ENCODE results near the gene SEMA4A. TPM values are rescaled to one million over a fixed set of nuclear protein-coding genes. Genes with fewer than 3 reads are reported as not detected.
"Not testable (repeated sequence)": the region's sequence is repeated elsewhere in the genome, so short reads cannot be mapped to it uniquely, and the experiment has no call there.

Gene SEMA4A
- total RNA-seq, 1 donor from 2014 or later: 12.7 TPM

DNA sequence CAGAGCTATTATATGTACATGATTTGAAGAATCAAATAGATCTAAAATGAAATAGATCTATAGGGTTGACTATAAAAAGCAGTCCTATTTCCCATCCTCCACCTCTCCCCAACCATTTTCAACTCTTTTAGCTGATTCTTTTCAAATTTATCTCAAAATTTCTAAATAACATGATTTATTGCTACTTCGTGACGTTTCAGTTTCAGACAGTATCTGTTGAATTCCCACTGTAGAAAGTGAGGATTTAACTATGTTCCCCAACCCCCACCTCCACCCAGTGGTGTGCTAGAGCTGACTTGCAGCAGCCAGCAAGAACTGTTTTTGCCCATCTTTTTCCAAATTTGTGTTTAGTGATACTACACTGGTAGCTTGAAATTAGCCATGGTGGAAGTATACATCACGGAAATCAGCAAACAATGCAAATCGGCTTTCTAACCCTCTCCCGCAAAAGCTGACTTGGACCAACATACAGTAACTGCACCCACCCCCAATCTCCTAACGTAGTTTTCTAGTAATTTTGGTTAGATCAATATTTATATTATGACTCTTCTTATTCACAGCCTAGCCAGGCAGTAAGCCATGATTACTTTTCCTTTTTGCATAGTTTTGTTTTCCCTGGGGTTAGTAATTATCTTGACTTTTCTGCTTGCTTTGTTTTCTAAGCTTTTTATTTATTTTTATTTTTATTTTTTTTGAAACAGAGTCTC, 10.9 kb downstream of the SEMA4A start:
- intact Hi-C loops (cut with micrococcal nuclease): loop anchor here (5.0 kb wide), 1 partner anchor 33 kb away; no protein-coding TSS in a partner anchor
- H3K4me3 Mint-ChIP-seq: no peak overlapping the region
- no peak for DNase-seq
- H3K27ac Mint-ChIP-seq: no peak overlapping the region
- peaks cover 4% of the 10 kb centered on the region for H3K9me3 Mint-ChIP-seq
- H3K36me3 Mint-ChIP-seq (ENCODE audit: low read depth): peaks cover 6% of the 10 kb centered on the region
- no peaks in the 10 kb centered on the region for H3K27me3 Mint-ChIP-seq
- H3K4me1 Mint-ChIP-seq: peaks cover 27% of the 10 kb centered on the region

DNA sequence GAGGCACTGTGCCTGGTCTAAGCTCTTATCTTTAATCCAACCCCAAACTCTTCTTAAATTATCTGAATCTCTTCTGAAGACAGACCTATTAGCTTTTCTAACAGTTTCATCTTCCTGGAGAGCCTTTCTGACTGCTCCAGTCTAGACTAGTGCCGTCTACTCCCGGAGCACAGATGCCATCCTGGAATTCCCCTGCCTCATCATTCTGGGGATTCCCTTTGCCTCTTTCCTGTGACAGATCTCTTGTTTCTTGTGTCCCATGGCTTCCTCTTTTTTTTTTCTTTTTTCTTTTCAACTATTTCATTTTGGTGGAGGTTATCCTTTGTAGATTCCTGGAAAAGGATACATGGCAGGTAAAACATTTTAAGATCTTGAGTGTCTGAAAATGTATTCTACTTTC, 11.7 kb downstream of the SEMA4A start:
- Mint-ChIP-seq H3K9me3 (peaks cover 4% of the 10 kb centered on the region), H3K27ac (no peak overlapping the region), H3K4me3 (no peak overlapping the region), H3K4me1 (peaks cover 20% of the 10 kb centered on the region), H3K36me3 (ENCODE audit: low read depth) (peaks cover 6% of the 10 kb centered on the region), H3K27me3 (no peaks in the 10 kb centered on the region)
- intact Hi-C loops (cut with micrococcal nuclease): no loop called here
- no peak for DNase-seq

DNA sequence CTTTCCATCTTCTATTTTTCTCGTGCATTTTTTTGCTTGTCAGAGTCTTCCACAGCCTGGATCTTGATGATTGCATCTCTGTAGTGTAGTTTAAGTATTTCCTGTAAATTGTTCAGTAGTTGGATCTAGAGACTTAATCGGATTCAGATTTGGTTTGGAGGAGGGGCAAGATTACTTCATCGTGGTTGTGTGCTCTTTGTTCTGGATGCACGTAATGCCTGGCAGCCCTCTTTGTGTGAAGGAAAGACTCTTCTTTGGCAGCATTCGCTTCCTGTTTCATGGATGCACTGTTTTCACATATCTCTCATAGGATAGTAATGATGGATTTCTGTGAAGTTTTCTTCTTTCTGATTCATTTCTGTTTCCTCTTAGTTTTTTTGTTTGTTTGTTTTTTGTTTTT, 14.2 kb downstream of the SEMA4A start:
- H3K27me3 Mint-ChIP-seq: no peaks in the 10 kb centered on the region
- H3K36me3 Mint-ChIP-seq (ENCODE audit: low read depth): peaks cover 2% of the 10 kb centered on the region
- intact Hi-C loops (cut with micrococcal nuclease): no loop called here
- H3K27ac Mint-ChIP-seq: peak overlapping the region; percentile 35
- no peak for DNase-seq
- peaks cover 6% of the 10 kb centered on the region for H3K4me1 Mint-ChIP-seq
- no peak overlapping the region for H3K4me3 Mint-ChIP-seq
- H3K9me3 Mint-ChIP-seq: peaks cover 4% of the 10 kb centered on the region

DNA sequence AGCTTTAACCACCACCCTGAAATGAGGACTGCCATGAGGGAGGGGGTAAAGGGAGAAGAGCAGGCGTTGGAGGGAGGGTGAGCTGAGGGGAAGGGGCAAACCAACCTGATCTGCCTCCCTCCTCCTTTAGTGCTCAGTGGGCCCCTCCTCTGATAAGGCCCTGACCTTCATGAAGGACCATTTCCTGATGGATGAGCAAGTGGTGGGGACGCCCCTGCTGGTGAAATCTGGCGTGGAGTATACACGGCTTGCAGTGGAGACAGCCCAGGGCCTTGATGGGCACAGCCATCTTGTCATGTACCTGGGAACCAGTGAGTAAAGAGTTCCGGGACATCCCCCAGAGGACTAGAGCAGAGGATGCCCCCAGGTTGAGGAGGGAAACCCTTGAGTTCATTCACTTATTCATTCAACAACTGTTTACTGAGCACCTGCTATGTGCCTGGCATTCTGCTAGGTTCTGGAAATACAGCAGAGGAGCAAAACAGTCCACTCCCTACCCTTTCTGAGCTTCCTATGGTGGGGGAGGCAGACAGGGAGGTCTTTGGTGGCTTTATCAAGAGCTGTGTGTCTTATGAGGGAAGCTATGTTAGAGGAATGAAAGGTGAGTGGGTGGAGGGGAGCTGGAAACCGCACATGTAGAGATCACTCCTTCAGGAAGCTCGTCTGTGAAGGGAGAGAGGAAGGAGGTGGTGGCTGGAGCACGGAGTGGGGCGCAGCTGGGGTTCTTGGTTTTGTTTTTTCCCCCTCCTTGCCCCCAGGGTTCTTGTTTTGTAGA, 19.5 kb downstream of the SEMA4A start:
- Mint-ChIP-seq H3K36me3 (ENCODE audit: low read depth) (no peaks in the 10 kb centered on the region), H3K27ac (no peak overlapping the region), H3K27me3 (no peaks in the 10 kb centered on the region), H3K4me3 (no peak overlapping the region), H3K9me3 (no peaks in the 10 kb centered on the region), H3K4me1 (peaks cover 8% of the 10 kb centered on the region)
- intact Hi-C loops (cut with micrococcal nuclease): no loop called here
- DNase-seq: no peak

DNA sequence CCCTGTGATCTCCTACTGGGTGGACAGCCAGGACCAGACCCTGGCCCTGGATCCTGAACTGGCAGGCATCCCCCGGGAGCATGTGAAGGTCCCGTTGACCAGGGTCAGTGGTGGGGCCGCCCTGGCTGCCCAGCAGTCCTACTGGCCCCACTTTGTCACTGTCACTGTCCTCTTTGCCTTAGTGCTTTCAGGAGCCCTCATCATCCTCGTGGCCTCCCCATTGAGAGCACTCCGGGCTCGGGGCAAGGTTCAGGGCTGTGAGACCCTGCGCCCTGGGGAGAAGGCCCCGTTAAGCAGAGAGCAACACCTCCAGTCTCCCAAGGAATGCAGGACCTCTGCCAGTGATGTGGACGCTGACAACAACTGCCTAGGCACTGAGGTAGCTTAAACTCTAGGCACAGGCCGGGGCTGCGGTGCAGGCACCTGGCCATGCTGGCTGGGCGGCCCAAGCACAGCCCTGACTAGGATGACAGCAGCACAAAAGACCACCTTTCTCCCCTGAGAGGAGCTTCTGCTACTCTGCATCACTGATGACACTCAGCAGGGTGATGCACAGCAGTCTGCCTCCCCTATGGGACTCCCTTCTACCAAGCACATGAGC, 23.3 kb downstream of the SEMA4A start:
- no peaks in the 10 kb centered on the region for H3K27me3 Mint-ChIP-seq
- H3K9me3 Mint-ChIP-seq: no peaks in the 10 kb centered on the region
- no peak overlapping the region for H3K4me3 Mint-ChIP-seq
- intact Hi-C loops (cut with micrococcal nuclease): no loop called here
- no peak for DNase-seq
- no peaks in the 10 kb centered on the region for H3K36me3 Mint-ChIP-seq (ENCODE audit: low read depth)
- H3K27ac Mint-ChIP-seq: no peak overlapping the region
- H3K4me1 Mint-ChIP-seq: peaks cover 13% of the 10 kb centered on the region

DNA sequence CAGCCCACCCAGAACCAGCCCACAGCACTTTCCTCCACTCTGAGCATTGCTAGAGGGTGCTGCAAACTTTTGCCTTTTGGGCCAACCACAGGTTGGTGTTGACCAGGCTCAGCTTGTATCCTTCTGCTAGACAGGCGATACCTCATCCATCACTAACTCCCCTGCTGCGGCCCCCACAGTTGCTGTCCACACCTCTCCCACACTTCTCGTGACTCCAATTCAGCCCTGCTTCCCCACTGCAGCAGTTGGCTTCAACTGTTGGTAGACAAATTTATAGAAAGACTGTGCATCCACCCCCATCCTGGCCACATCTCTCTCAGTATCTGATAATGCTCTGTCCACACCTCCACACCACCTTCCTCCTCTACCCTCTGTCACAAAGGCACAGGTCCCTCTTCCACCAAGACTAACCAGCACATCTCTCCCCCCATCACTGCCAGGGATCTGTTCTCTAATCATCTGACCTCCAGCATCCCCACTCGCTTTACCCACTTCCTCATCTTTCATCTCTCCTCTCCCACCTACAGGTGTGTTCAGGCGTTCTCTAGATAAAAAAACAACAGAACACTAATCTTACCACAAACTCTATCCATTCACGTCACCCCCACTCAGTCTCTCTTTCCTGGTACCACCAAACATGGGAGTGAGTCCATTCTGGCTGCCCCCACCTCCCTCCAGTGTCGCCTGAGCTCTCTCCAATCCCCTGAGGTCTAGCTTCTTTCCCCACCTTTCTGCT, 24.7 kb downstream of the SEMA4A start:
- Mint-ChIP-seq H3K4me3 (no peak overlapping the region), H3K27ac (peak overlapping the region; percentile 47), H3K4me1 (peaks cover 12% of the 10 kb centered on the region), H3K27me3 (no peaks in the 10 kb centered on the region), H3K9me3 (no peaks in the 10 kb centered on the region), H3K36me3 (ENCODE audit: low read depth) (no peaks in the 10 kb centered on the region)
- intact Hi-C loops (cut with micrococcal nuclease): no loop called here
- DNase-seq: no peak

DNA sequence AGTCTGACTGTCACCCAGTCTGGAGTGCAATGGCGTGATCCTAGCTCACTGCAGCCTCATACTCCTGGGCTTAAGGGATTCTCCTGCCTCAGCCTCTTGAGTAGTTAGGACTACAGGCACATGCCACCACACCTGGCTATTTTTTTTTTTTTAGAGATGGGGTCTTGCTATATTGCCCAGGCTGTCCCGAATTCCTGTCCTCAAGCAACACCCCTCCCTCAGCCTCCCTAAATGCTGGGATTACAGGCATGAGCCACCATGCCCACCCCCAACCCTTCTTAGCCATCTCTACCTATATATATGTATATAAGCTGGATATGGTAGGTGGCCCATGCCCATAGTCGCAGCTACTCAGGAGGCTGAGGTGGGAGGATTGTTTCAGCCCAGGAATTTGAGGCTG, 27.1 kb downstream of the SEMA4A start:
- intact Hi-C loops (cut with micrococcal nuclease): no loop called here
- H3K9me3 Mint-ChIP-seq: no peaks in the 10 kb centered on the region
- H3K27me3 Mint-ChIP-seq: no peaks in the 10 kb centered on the region
- H3K36me3 Mint-ChIP-seq (ENCODE audit: low read depth): peaks cover 2% of the 10 kb centered on the region
- no peak overlapping the region for H3K27ac Mint-ChIP-seq
- H3K4me3 Mint-ChIP-seq: no peak overlapping the region
- peaks cover 7% of the 10 kb centered on the region for H3K4me1 Mint-ChIP-seq
- DNase-seq: no peak

DNA sequence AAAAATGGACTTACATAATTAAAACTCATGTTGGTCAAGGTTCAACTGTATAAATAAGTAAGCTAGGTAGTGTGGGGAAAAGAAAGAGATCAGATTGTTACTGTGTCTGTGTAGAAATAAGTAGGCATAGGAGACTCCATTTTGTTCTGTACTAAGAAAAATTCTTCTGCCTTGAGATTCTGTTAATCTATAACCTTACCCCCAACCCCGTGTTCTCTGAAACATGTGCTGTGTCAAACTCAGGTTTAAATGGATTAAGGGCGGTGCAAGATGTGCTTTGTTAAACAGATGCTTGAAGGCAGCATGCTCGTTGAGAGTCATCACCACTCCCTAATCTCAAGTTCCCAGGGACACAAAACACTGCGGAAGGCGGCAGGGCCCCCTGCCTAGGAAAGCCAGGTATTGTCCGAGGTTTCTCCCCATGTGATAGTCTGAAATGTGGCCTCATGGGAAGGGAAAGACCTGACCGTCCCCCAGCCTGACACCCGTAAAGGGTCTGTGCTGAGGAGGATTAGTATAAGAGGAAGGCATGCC, 28.1 kb downstream of the SEMA4A start:
- H3K4me1 Mint-ChIP-seq; intact Hi-C loops (cut with micrococcal nuclease); H3K27me3 Mint-ChIP-seq; H3K4me3 Mint-ChIP-seq; H3K27ac Mint-ChIP-seq; H3K9me3 Mint-ChIP-seq; DNase-seq; H3K36me3 Mint-ChIP-seq (ENCODE audit: low read depth): not testable (repeated sequence)

DNA sequence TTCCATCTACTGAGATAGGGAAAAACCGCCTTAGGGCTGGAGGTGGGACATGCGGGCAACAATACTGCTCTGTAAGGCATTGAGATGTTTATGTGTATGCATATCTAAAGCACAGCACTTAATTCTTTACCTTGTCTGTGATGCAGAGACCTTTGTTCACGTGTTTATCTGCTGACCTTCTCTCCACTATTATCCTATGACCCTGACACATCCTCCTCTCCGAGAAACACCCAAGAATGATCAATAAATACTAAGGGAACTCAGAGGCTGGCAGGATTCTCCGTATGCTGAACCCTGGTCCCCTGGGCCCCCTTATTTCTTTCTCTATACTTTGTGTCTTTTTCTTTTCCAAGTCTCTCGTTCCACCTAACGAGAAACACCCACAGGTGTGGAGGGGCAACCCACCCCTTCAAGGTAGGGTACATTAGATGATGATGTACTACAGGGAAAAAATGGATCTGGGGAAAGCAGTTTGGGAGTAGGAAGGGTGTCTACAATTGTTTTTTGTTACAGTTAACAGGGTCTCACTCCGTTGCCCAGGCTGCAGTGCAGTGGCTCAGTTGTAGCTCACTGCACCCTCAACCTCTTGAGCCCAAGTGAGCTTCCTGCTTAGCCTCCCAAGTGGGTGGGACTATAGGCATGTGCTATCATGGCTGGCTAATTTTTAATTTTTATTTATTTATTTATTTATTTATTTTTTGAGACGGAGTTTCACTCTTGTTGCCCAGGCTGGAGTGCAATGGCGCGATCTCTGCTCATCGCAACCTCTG, 28.8 kb downstream of the SEMA4A start:
- H3K4me1 Mint-ChIP-seq; H3K4me3 Mint-ChIP-seq; H3K27me3 Mint-ChIP-seq; intact Hi-C loops (cut with micrococcal nuclease); H3K27ac Mint-ChIP-seq; H3K9me3 Mint-ChIP-seq; H3K36me3 Mint-ChIP-seq (ENCODE audit: low read depth); DNase-seq: not testable (repeated sequence)

DNA sequence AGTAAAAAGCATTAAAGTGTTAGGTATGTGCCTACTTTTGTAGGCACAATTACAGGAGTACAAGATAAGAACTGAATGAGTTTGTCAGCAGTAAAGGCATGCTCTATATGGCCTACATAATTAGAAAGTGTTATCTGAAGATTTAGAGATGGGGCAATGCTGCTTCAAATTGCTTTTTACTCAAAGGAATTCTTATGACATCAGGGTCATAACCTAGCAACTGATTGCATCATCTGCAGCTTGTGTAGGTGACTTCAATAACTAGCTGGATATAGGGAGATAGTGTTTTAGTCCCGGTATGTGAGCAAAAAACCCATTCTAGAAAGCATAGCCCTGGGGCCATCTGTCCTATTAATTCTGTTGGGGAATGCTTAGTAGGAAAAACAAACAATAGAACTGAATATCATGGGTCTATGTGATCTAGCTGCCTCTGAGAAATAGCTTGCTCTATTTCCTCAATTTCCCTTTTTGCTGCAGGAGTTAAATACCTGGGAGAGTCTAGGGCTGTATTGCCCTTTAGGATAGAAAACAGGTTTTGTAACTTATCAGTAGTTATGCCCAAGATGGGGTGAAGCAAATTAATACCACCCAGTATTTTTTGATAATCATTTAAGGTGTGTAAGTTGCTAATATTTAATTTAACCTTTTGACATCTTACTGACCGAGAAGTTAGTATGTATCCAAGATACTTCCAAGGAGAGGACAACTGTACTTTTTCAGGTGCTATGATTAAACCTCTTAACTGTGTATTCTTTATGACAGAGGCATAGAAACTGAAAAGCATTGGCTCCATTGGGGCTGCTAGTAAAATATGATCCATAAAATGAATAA, 33.2 kb downstream of the SEMA4A start:
- intact Hi-C loops (cut with micrococcal nuclease); H3K4me1 Mint-ChIP-seq; H3K36me3 Mint-ChIP-seq (ENCODE audit: low read depth); H3K4me3 Mint-ChIP-seq; H3K9me3 Mint-ChIP-seq; DNase-seq; H3K27me3 Mint-ChIP-seq; H3K27ac Mint-ChIP-seq: not testable (repeated sequence)

DNA sequence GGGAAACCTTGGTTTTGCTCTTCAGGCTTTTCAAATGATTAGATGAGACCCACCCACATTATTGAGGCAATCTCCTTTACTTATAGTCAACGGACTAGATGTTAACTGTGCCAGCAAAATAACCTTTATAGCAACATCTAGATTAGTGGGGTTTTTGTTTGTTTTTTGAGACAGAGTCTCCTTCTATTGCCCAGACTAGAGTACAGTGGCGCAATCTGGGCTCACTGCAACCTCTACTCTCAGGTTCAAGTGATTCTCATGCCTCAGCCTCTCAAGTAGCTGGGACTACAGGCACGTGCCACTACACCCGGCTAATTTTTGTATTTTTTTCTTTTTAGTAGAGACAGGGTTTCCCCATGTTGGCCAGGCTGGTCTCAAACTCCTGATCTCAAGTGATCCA, 36.9 kb downstream of the SEMA4A start:
- not testable (repeated sequence) for DNase-seq, H3K9me3 Mint-ChIP-seq, H3K4me3 Mint-ChIP-seq, H3K27ac Mint-ChIP-seq, H3K27me3 Mint-ChIP-seq
- peaks cover 22% of the 10 kb centered on the region for H3K4me1 Mint-ChIP-seq
- intact Hi-C loops (cut with micrococcal nuclease): loop anchor here (10.0 kb wide), 2 partner anchors 265 to 565 kb away; partner anchors contain the start of gene HDGF
- peaks cover 11% of the 10 kb centered on the region for H3K36me3 Mint-ChIP-seq (ENCODE audit: low read depth)

DNA sequence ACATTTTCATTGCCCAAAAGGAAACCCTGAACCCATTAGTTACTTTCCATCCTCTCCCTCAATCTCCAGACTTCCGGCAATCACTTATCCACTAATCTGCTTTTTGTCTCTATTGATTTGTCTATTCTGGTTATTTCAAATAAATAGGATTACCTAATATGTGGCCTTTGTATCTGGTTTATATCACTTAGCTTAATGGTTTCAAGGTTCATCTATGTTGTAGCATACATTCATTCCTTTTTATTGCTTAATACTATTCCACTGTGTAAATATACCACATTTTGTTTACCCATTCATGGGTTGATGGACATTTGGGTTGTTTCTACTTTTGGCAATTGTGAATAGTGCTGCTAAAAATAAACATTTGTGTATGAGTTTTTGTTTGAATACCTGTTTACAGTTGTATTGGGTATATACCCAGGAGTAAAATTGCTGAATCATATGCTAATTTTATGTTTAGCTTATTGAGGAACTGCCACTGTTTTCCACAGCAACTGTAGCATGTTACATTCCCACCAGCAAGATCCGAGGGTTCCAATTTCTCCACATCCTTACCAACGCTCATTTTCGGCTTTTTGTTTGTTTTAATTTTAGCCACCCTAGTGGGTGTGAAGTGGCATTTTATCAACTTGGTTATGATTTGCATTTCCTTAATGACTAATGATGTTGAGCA, 38.0 kb downstream of the SEMA4A start:
- H3K4me1 Mint-ChIP-seq: peaks cover 33% of the 10 kb centered on the region
- H3K9me3 Mint-ChIP-seq: no peaks in the 10 kb centered on the region
- peaks cover 23% of the 10 kb centered on the region for H3K36me3 Mint-ChIP-seq (ENCODE audit: low read depth)
- no peaks in the 10 kb centered on the region for H3K27me3 Mint-ChIP-seq
- H3K4me3 Mint-ChIP-seq: no peak overlapping the region
- peak overlapping the region; percentile 10 for H3K27ac Mint-ChIP-seq
- intact Hi-C loops (cut with micrococcal nuclease): loop anchor here (10.0 kb wide), 2 partner anchors 263 to 563 kb away; partner anchors contain the start of gene HDGF
- DNase-seq: no peak

Measured in activated CD4-positive, alpha-beta T cell treated with anti-CD3 and anti-CD28 coated beads, Interleukin-2, amount 10 ng/mL, durations not matched to agents 24 days and 14 days (primary cell).